Neutrophil (primary cell): ENCODE results near the gene DRD5.

Experiments
- H3K27ac ChIP-seq: fragments of 200-600 bp; sonication (generic); 2 replicates; pipeline ENCODE4 v1.5.1; 2016; ENCODE audit warnings: mild to moderate bottlenecking, moderate library complexity
- H3K27me3 ChIP-seq: fragments of 200-600 bp; sonication (generic); 2 replicates; pipeline ENCODE4 v1.6.0; 2016; ENCODE audit warnings: mild to moderate bottlenecking
- H3K36me3 ChIP-seq: fragments of 200-600 bp; sonication (generic); 2 replicates; pipeline ENCODE4 v1.5.1; 2017
- H3K4me1 ChIP-seq, 2 experiments: fragments of 200-600 bp in 1 of 2; sonication (generic) in 1 of 2; 1 replicate in 1 of 2; 2 replicates in 1 of 2; pipeline versions ENCODE4 v1.5.1 to v1.6.1; 2013 to 2016; ENCODE audit warnings: low read depth in 1 of 2, low read length in 1 of 2, mild to moderate bottlenecking in 1 of 2, moderate library complexity in 1 of 2; ENCODE audit not compliant: control insufficient read depth in 1 of 2, insufficient read depth in 1 of 2
- H3K4me3 ChIP-seq, 2 experiments: fragments of 200-600 bp in 1 of 2; sonication (generic) in 1 of 2; 1 replicate in 1 of 2; 2 replicates in 1 of 2; pipeline ENCODE4 v1.5.1; 2013 to 2016; ENCODE audit warnings: low read depth in 1 of 2, low read length in 1 of 2, mild to moderate bottlenecking in 1 of 2, moderate library complexity in 1 of 2
- H3K9me3 ChIP-seq: fragments of 200-600 bp; sonication (generic); 2 replicates; pipeline ENCODE4 v1.5.1; 2016
- TF ChIP-seq, protein P1 (sequence below): fragments of 200-600 bp; sonication (generic); IDR thresholded peaks from 2 replicates; pipeline ENCODE4 v1.5.1; 2016; ENCODE audit warnings: antibody characterized with exemption

The DRD5 gene

DNA sequence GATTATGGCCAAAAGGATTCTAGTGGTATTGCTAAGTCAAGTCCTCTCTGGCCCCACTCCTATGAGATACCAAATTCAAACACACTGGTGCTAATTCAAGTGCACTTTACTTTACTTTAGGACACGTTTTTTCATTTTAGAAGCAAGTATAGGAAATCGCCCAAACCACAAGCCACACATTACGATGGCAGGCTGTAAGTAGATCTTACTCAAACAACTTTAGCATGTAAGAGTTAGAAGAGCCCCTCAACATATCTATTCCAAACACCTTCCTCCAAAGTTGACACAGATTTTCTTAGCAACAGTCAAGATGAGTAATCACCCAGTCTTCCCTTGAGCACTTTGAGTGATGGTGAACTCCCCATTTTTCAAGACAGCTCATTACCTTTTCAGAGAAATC lies 43.6 kb downstream of the DRD5 start:
- no peaks in the 10 kb centered on the region for H3K27me3 ChIP-seq
- no peaks in the 10 kb centered on the region for H3K36me3 ChIP-seq
- H3K4me3 ChIP-seq: no peak overlapping the region
- H3K4me1 ChIP-seq: peaks cover 0 to 8% of the 10 kb centered on the region in 2 experiments
- H3K27ac ChIP-seq: no peak overlapping the region
- TF ChIP-seq, protein P1, sequence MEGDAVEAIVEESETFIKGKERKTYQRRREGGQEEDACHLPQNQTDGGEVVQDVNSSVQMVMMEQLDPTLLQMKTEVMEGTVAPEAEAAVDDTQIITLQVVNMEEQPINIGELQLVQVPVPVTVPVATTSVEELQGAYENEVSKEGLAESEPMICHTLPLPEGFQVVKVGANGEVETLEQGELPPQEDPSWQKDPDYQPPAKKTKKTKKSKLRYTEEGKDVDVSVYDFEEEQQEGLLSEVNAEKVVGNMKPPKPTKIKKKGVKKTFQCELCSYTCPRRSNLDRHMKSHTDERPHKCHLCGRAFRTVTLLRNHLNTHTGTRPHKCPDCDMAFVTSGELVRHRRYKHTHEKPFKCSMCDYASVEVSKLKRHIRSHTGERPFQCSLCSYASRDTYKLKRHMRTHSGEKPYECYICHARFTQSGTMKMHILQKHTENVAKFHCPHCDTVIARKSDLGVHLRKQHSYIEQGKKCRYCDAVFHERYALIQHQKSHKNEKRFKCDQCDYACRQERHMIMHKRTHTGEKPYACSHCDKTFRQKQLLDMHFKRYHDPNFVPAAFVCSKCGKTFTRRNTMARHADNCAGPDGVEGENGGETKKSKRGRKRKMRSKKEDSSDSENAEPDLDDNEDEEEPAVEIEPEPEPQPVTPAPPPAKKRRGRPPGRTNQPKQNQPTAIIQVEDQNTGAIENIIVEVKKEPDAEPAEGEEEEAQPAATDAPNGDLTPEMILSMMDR: no peak
- no peaks in the 10 kb centered on the region for H3K9me3 ChIP-seq

DNA sequence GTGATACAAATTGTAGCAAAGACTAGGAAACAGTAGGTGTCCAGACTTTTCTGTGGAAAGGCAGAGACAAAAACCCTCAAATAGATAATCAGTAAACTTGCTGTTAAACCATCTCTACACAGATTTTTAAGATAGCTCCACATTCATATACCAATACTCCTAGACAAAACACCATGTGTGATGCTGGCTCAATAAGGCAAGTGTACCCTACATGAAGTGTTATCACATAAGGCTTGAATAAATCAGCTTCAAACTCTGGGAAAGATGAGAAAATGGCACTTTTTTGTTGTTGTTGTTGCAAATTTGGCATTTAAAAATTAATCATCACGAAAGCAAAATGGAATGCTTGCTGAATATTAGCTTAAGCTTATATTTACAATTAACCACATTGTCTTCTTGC lies 45.1 kb downstream of the DRD5 start:
- no peaks in the 10 kb centered on the region for H3K9me3 ChIP-seq
- H3K4me1 ChIP-seq: peaks cover 0 to 8% of the 10 kb centered on the region in 2 experiments
- TF ChIP-seq, protein P1: no peak
- no peaks in the 10 kb centered on the region for H3K36me3 ChIP-seq
- no peaks in the 10 kb centered on the region for H3K27me3 ChIP-seq
- H3K27ac ChIP-seq: no peak overlapping the region
- H3K4me3 ChIP-seq: no peak overlapping the region

DNA sequence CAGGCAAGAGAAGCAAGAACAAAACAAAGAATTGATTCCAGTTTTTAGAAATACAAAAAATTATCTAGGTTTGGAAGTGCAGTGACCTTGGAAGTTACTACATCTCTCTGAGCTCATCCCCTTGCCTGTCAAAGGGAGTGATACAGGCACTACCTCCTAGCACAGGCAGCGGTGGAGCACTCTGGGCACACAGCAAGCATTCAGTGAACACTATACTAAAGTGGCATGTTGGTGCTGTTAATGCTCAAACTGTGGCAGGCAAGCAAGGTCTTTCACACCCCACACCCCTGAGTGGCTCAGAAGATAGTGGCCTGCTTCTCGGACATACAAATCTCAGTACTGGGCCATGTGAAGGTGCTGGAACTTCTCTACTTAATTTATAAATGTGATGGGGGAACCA lies 51.2 kb downstream of the DRD5 start:
- H3K27ac ChIP-seq: no peak overlapping the region
- TF ChIP-seq, protein P1: no peak
- no peaks in the 10 kb centered on the region for H3K4me1 ChIP-seq
- no peaks in the 10 kb centered on the region for H3K9me3 ChIP-seq
- no peaks in the 10 kb centered on the region for H3K36me3 ChIP-seq
- H3K27me3 ChIP-seq: no peaks in the 10 kb centered on the region
- H3K4me3 ChIP-seq: no peak overlapping the region

DNA sequence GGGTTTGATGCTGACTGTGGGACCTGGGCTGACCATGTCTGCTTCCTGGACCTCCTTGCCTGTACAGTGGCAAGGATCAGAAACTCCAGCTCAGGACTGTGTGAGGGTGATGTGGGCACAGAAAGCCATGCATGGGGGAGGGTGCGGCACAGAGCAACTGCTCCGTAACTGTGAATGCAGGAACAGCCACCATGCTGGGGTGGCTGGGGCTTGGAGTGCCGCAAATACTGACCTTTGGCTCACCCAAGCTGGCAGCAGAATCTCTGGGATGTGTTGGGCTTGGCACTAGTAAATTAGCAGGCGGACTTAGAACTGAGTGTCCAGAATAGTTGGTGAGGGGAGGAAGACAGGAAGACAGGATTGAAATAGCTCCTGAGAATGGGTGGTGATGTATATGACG lies 52.0 kb downstream of the DRD5 start:
- H3K36me3 ChIP-seq: no peaks in the 10 kb centered on the region
- no peak overlapping the region for H3K27ac ChIP-seq
- TF ChIP-seq, protein P1: no peak

More for the DNA sequence above, 52.0 kb downstream of the DRD5 start:
- Histone ChIP-seq H3K27me3 (no peaks in the 10 kb centered on the region), H3K9me3 (no peaks in the 10 kb centered on the region), H3K4me1 (no peaks in the 10 kb centered on the region), H3K4me3 (no peak overlapping the region)
